ENCODE data around the gene CTCFL. TPM values are rescaled to one million over a fixed set of nuclear protein-coding genes. Genes with fewer than 3 reads are reported as not detected.

Gene CTCFL
- total and polyA plus RNA-seq, 2 donors (not counting 1 experiment from before 2014, with no cell fraction given) = not detected

DNA sequence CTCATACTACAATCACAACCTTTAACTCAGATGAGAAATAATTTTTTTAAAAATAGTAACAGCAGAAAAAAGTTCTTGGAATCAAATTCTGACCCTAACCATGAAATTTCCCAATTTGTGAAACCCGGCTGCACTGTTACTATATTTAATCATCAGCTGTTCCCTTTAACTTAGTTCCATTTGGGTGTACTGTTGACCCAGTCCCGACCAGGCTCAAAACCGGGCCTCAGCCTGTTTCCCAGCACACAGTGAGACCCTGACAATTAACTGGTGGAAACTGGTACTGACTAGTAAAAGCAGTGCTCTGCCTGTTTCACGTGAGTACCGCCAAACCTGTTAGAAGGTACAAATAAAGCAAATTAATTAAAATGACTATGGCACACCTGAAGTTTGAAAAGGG is 7.0 kb downstream of the CTCFL start:
- no peak overlapping the region for H2AFZ ChIP-seq (ENCODE audit: low read length)
- no peaks in the 10 kb centered on the region for H3K36me3 ChIP-seq (ENCODE audit: control insufficient read depth, insufficient read depth, low read length)
- no peak overlapping the region for H3K4me2 ChIP-seq (ENCODE audit: extremely low read depth, insufficient read depth, low read length)
- no peak overlapping the region for H3K9ac ChIP-seq (ENCODE audit: insufficient read depth, low read length)
- no peaks in the 10 kb centered on the region for H4K20me1 ChIP-seq (ENCODE audit: control insufficient read depth, extremely low read depth, insufficient read depth, low read length)
- no peak for TF ChIP-seq EZH2 (IDR thresholded peaks at IDR 0.05; ENCODE audit: low read length, missing control alignments)
- TF ChIP-seq, protein P1, sequence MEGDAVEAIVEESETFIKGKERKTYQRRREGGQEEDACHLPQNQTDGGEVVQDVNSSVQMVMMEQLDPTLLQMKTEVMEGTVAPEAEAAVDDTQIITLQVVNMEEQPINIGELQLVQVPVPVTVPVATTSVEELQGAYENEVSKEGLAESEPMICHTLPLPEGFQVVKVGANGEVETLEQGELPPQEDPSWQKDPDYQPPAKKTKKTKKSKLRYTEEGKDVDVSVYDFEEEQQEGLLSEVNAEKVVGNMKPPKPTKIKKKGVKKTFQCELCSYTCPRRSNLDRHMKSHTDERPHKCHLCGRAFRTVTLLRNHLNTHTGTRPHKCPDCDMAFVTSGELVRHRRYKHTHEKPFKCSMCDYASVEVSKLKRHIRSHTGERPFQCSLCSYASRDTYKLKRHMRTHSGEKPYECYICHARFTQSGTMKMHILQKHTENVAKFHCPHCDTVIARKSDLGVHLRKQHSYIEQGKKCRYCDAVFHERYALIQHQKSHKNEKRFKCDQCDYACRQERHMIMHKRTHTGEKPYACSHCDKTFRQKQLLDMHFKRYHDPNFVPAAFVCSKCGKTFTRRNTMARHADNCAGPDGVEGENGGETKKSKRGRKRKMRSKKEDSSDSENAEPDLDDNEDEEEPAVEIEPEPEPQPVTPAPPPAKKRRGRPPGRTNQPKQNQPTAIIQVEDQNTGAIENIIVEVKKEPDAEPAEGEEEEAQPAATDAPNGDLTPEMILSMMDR (conservative IDR thresholded peaks at IDR 0.05 in 1 of 2, IDR thresholded peaks at IDR 0.05 in 1 of 2; ENCODE audit: low read depth in 1 of 2, low read length in 2 of 2) = no peak
- H3K9me3 ChIP-seq (ENCODE audit: control insufficient read depth, insufficient read depth, low read depth, low read length) = no peaks in the 10 kb centered on the region
- H3K27me3 ChIP-seq (ENCODE audit: control insufficient read depth, insufficient read depth, low read length) = no peaks in the 10 kb centered on the region
- no peak overlapping the region for H3K27ac ChIP-seq (ENCODE audit: insufficient read depth, low read length)
- H3K4me1 ChIP-seq (ENCODE audit: control insufficient read depth, extremely low read depth, insufficient read depth, low read length) = no peaks in the 10 kb centered on the region
- no peaks in the 10 kb centered on the region for H3K79me2 ChIP-seq (ENCODE audit: control insufficient read depth, insufficient read depth, low read length)
- no peak for DNase-seq (ENCODE audit: low read depth in 2 of 2)
- H3K4me3 ChIP-seq (replicated peaks in 1 of 4; ENCODE audit: control extremely low read depth in 1 of 4, insufficient read depth in 1 of 4, low read depth in 3 of 4, low read length in 4 of 4) = no peak overlapping the region

DNA sequence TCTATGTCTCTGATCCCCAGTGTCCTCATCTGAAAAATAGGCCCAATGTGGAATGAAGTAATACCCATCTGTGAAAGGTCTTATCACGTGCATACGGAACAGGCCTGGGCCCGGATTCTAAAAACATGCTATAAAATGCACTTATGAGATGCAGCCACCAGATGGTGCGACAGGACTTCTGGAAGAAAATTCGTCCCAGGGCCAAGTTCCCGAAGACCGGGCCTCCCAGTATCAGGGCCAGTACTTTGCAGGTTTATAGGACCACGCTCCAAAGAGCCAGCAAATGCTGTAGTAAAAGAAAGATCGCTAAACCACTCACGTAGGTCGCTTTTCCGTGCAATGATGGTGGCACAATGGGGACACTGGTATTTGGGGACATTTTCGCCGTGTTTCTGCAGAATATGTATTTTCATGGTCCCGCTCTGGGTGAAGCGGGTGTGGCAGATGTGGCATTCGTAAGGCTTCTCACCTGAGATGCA is 10.6 kb downstream of the CTCFL start:
- Histone ChIP-seq H3K36me3 (ENCODE audit: control insufficient read depth, insufficient read depth, low read length) (no peaks in the 10 kb centered on the region), H3K27me3 (ENCODE audit: control insufficient read depth, insufficient read depth, low read length) (no peaks in the 10 kb centered on the region), H3K4me1 (ENCODE audit: control insufficient read depth, extremely low read depth, insufficient read depth, low read length) (no peaks in the 10 kb centered on the region), H3K9me3 (ENCODE audit: control insufficient read depth, insufficient read depth, low read depth, low read length) (no peaks in the 10 kb centered on the region), H3K79me2 (ENCODE audit: control insufficient read depth, insufficient read depth, low read length) (no peaks in the 10 kb centered on the region), H2AFZ (ENCODE audit: low read length) (no peak overlapping the region), H3K27ac (ENCODE audit: insufficient read depth, low read length) (no peak overlapping the region), H3K4me3 (replicated peaks in 1 of 4; ENCODE audit: control extremely low read depth in 1 of 4, insufficient read depth in 1 of 4, low read depth in 3 of 4, low read length in 4 of 4) (no peak overlapping the region), H3K4me2 (ENCODE audit: extremely low read depth, insufficient read depth, low read length) (no peak overlapping the region), H3K9ac (ENCODE audit: insufficient read depth, low read length) (no peak overlapping the region), H4K20me1 (ENCODE audit: control insufficient read depth, extremely low read depth, insufficient read depth, low read length) (no peaks in the 10 kb centered on the region)
- DNase-seq (ENCODE audit: low read depth in 2 of 2) = peak; percentile 52 to 75
- TF ChIP-seq EZH2 (IDR thresholded peaks at IDR 0.05; ENCODE audit: low read length, missing control alignments) = no peak
- TF ChIP-seq, protein P1 (conservative IDR thresholded peaks at IDR 0.05 in 1 of 2, IDR thresholded peaks at IDR 0.05 in 1 of 2; ENCODE audit: low read depth in 1 of 2, low read length in 2 of 2) = peak; percentile 73 to 74

DNA sequence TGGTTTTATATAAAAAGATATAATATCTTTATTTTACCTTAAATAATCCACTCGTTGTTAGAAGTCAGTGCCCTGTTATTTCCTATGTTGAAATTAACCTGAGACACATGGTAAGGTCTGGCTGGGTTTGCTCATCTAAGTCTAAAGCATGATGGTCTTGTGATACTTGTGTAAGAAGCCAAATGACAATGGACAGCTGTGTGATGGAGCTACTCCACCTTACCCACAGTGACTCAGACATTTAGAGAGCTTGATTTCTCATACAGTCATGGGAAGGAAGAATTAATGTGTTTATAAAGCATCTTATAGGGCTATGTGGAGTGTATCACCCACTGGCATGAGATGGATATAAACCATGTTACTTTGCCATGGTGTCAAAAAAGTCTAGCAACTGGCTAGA is 11.7 kb downstream of the CTCFL start:
- Histone ChIP-seq H4K20me1 (ENCODE audit: control insufficient read depth, extremely low read depth, insufficient read depth, low read length) (no peaks in the 10 kb centered on the region), H3K9ac (ENCODE audit: insufficient read depth, low read length) (no peak overlapping the region), H3K27me3 (ENCODE audit: control insufficient read depth, insufficient read depth, low read length) (no peaks in the 10 kb centered on the region), H3K27ac (ENCODE audit: insufficient read depth, low read length) (no peak overlapping the region), H3K4me1 (ENCODE audit: control insufficient read depth, extremely low read depth, insufficient read depth, low read length) (no peaks in the 10 kb centered on the region), H3K79me2 (ENCODE audit: control insufficient read depth, insufficient read depth, low read length) (no peaks in the 10 kb centered on the region), H3K4me2 (ENCODE audit: extremely low read depth, insufficient read depth, low read length) (no peak overlapping the region), H3K4me3 (replicated peaks in 1 of 4; ENCODE audit: control extremely low read depth in 1 of 4, insufficient read depth in 1 of 4, low read depth in 3 of 4, low read length in 4 of 4) (no peak overlapping the region), H2AFZ (ENCODE audit: low read length) (no peak overlapping the region), H3K9me3 (ENCODE audit: control insufficient read depth, insufficient read depth, low read depth, low read length) (no peaks in the 10 kb centered on the region), H3K36me3 (ENCODE audit: control insufficient read depth, insufficient read depth, low read length) (no peaks in the 10 kb centered on the region)
- TF ChIP-seq EZH2 (IDR thresholded peaks at IDR 0.05; ENCODE audit: low read length, missing control alignments) = no peak
- TF ChIP-seq, protein P1 (conservative IDR thresholded peaks at IDR 0.05 in 1 of 2, IDR thresholded peaks at IDR 0.05 in 1 of 2; ENCODE audit: low read depth in 1 of 2, low read length in 2 of 2) = no peak
- DNase-seq (ENCODE audit: low read depth in 2 of 2) = peak in 1 of 2 donors; percentile 5

Measured in fibroblast of lung (primary cell).